ENCODE results near the gene ESPNL.
"Not testable (repeated sequence)": the region's sequence is repeated elsewhere in the genome, so short reads cannot be mapped to it uniquely, and the experiment has no call there.

ESPNL gene

DNA sequence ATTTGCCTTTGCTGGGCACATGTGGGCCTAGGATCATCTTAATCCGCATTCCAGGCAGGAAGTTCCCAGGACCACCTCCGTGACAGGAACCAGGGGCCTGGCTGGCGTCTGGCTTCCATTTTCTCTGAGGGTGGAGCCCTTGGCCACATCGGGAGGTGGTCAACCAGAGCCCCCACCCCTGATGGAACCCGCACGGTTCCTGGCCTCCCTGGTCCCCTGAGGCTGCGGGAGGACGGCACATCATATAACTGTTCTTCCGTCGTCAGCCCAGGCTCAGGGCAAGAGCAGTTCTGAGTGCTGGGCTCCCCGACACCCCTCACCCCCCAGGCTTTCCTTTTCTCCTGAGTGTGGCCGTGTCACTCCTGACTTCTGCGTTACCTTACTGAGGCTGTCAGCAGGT is 13.5 kb downstream of the ESPNL start:
- Histone ChIP-seq H3K4me2 (peak overlapping the region in 9 of 11 experiments; percentile 72 to 85 (median 77); a peak in 15 of 22 replicates), H4K20me1 (no peaks in the 10 kb centered on the region), H3K36me3 (0 out of 22 replicates have a peak, but pooled peaks cover 0 to 5% (median 0%) of the 10 kb centered on the region in 11 experiments), H3K9ac (peak overlapping the region in 3 of 11 experiments; percentile 32 to 42 (median 42); a peak in 5 of 22 replicates), H3K27ac (peak overlapping the region in 2 of 11 experiments; percentile 4 to 38; a peak in 3 of 22 replicates), H3K4me3 (no peak overlapping the region), H3K4me1 (peaks cover 21 to 49% (median 42%) of the 10 kb centered on the region in 10 experiments), H3K9me3 (replicated peaks in 1 of 11) (peaks cover 25 to 43% (median 37%) of the 10 kb centered on the region in 11 experiments), H3K27me3 (0 out of 22 replicates have a peak, but pooled peaks cover 0 to 1% (median 0%) of the 10 kb centered on the region in 11 experiments)
- no peak for TF ChIP-seq Cebpa-rat (IDR thresholded peaks at IDR 0.05)

DNA sequence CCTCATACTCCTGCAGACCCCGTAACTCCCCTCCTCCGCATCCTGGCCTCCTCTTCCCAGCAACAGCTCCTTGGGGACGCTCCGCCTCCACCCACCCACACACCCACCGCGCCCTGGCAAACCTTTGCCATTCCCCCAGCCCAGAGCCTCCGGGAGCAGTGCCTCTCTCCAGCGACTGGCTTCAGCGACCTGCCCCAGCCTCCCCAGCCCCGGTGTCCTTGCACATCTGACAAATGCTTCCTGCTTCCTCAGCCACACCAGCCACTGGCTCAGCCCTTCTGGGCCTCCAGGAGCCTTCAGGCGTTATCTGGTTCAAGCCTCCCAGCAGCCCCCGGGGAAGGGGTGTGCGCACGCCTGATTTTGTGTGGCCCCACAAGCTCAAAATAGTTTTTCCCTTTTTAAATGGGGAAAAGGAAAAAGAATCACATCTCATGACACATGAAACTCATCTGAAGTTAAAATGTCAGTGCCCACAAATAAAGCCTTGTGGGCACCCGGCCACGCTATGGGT is 14.2 kb downstream of the ESPNL start:
- H3K4me3 ChIP-seq, result peak overlapping the region in 3 of 10 experiments; percentile 6 to 16 (median 8); a peak in 2 of 20 replicates
- no peaks in the 10 kb centered on the region for H4K20me1 ChIP-seq
- peak overlapping the region in 9 of 11 experiments; percentile 5 to 48 (median 42); a peak in 13 of 22 replicates for H3K9ac ChIP-seq
- H3K36me3 ChIP-seq, result 0 out of 22 replicates have a peak, but pooled peaks cover 0 to 5% (median 0%) of the 10 kb centered on the region in 11 experiments
- no peak for TF ChIP-seq Cebpa-rat (IDR thresholded peaks at IDR 0.05)
- H3K4me1 ChIP-seq, result peaks cover 13 to 42% (median 34%) of the 10 kb centered on the region in 10 experiments
- peak overlapping the region in 5 of 11 experiments; percentile 4 to 50 (median 30); a peak in 6 of 22 replicates for H3K27ac ChIP-seq
- H3K4me2 ChIP-seq, result peak overlapping the region; percentile 45 to 85 (median 73)
- H3K27me3 ChIP-seq, result no peaks in the 10 kb centered on the region
- H3K9me3 ChIP-seq (replicated peaks in 1 of 11), result peaks cover 24 to 43% (median 37%) of the 10 kb centered on the region in 11 experiments

DNA sequence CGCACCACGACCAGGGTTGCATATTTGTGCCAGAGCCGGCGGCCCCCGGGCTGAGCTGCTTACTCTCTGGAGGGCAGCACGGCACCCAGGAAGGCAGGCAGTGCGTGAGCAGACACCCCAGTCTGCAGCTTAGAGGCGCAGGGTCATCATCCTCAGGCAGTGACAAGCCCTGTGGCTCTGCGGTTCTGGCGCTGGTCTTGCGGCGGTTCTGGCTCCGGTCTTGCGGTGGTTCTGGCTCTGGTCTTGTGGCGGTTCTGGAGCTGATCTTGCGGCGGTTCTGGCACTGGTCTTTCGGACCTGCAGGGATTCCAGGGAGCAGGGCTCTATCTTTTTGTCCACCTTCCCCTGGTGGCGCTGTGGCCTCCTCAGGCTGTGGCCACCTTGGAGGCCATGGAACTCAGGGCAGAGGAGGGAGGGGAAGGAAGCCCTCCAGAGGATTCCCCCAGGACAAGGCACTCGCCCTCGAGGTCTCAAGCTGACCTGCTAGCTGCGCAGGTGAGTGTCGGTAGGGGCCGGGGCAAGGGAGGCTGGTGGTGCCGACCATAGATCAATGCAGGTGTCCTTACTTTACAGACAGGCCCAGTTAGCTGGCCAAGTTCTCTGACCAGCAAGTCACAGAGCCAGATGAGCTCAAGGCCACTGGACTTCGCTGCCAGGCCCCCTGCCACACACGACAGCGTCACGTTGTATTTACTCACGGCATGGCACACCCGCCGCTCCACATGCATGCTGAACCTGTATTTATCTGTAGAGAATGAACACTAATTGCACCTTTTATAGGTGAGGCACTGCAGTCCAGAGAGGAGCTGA is 14.9 kb downstream of the ESPNL start:
- H4K20me1 ChIP-seq, result no peaks in the 10 kb centered on the region
- peak overlapping the region in 4 of 11 experiments; percentile 4 to 50 (median 34); a peak in 4 of 22 replicates for H3K27ac ChIP-seq
- peak overlapping the region in 1 of 10 experiments; percentile 8; a peak in 1 of 20 replicates for H3K4me3 ChIP-seq
- peaks cover 15 to 45% (median 40%) of the 10 kb centered on the region in 10 experiments; a peak in 19 of 20 replicates for H3K4me1 ChIP-seq
- TF ChIP-seq Cebpa-rat (IDR thresholded peaks at IDR 0.05), result no peak
- peak overlapping the region; percentile 45 to 85 (median 73) for H3K4me2 ChIP-seq
- peaks cover 17 to 36% (median 30%) of the 10 kb centered on the region in 11 experiments for H3K9me3 ChIP-seq (replicated peaks in 1 of 11)
- 0 out of 22 replicates have a peak, but pooled peaks cover 0 to 5% (median 0%) of the 10 kb centered on the region in 11 experiments for H3K36me3 ChIP-seq
- peaks cover 0 to 3% (median 0%) of the 10 kb centered on the region in 11 experiments; a peak in 1 of 22 replicates for H3K27me3 ChIP-seq
- peak overlapping the region in 9 of 11 experiments; percentile 5 to 48 (median 32); a peak in 9 of 22 replicates for H3K9ac ChIP-seq

DNA sequence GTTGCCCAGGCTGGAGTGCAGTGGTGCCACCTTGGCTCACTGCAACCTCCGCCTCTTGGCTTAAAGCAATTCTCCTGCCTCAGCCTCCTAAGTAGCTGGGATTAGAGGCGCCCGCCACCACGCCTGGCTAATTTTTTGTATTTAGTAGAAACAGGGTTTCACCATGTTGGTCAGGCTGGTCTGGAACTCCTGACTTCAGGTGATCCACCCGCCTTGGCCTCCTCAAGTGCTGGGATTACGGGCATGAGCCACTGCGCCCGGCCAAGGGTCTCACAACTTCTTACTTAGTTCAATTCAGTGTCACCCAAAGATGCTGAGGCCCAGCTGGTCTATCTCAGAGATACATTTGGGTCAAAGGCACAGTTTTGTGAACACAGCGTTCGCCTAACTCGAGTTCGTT is 15.6 kb downstream of the ESPNL start:
- not testable (repeated sequence) for H3K27me3 ChIP-seq, H3K4me3 ChIP-seq, H3K27ac ChIP-seq, H4K20me1 ChIP-seq, H3K36me3 ChIP-seq, H3K9ac ChIP-seq
- Histone ChIP-seq H3K4me2 (peak overlapping the region in 8 of 11 experiments; percentile 72 to 85 (median 78); a peak in 16 of 22 replicates), H3K9me3 (replicated peaks in 1 of 11) (peaks cover 11 to 30% (median 24%) of the 10 kb centered on the region in 11 experiments), H3K4me1 (peaks cover 19 to 52% (median 47%) of the 10 kb centered on the region in 10 experiments; a peak in 19 of 20 replicates)

DNA sequence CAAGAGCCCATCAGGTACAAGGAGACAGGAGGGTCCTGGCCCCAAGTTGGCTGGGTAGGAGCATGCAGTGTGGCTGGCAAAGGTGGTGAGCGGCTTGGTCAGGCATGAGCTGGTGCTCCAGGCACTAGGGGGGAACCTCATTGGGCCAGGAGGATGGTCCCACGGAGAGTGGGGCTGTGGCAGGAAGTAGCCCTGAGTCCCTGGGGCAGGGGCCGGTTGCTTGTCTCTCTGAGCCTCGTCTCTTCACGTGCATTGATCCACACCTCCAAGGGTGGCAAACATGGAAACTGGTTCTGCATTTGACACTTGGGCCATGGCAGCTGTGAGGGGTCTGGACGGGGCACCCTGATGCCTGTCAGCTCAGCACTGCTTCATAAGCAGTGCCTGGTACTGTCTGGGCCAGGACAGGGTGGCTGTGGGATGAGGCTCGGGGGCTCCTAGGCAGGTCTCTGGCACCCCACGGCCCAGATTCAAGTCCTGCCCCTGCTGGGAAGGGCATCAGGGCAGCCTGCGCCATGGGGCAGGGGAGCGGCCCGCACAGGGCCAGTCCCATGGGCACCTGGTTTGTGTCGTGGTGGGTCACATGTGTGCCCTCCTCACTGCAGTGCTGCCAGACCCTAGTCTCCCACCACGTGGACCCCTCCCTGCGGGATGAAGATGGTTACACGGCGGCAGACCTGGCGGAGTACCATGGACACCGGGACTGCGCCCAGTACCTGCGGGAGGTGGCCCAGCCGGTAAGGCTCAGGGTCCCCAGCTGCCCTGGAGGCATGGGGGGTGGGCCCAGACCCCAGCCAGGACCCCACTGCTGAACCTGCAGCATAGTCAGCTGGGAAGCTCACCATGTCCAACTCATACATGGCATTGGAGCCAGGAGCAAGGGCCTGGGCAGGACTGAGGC is 16.4 kb downstream of the ESPNL start:
- Histone ChIP-seq H3K27ac (no peak overlapping the region), H3K27me3 (peaks cover 0 to 5% (median 0%) of the 10 kb centered on the region in 11 experiments; a peak in 1 of 22 replicates), H3K4me3 (no peak overlapping the region), H3K9me3 (replicated peaks in 1 of 11) (peaks cover 2 to 21% (median 15%) of the 10 kb centered on the region in 11 experiments; a peak in 20 of 22 replicates), H3K36me3 (no peaks in the 10 kb centered on the region), H3K9ac (no peak overlapping the region), H3K4me2 (peak overlapping the region in 8 of 11 experiments; percentile 10 to 85 (median 73); a peak in 14 of 22 replicates), H4K20me1 (no peaks in the 10 kb centered on the region; a peak in 2 of 22 replicates), H3K4me1 (peaks cover 19 to 57% (median 51%) of the 10 kb centered on the region in 10 experiments; a peak in 19 of 20 replicates)
- no peak for TF ChIP-seq Cebpa-rat (IDR thresholded peaks at IDR 0.05)

DNA sequence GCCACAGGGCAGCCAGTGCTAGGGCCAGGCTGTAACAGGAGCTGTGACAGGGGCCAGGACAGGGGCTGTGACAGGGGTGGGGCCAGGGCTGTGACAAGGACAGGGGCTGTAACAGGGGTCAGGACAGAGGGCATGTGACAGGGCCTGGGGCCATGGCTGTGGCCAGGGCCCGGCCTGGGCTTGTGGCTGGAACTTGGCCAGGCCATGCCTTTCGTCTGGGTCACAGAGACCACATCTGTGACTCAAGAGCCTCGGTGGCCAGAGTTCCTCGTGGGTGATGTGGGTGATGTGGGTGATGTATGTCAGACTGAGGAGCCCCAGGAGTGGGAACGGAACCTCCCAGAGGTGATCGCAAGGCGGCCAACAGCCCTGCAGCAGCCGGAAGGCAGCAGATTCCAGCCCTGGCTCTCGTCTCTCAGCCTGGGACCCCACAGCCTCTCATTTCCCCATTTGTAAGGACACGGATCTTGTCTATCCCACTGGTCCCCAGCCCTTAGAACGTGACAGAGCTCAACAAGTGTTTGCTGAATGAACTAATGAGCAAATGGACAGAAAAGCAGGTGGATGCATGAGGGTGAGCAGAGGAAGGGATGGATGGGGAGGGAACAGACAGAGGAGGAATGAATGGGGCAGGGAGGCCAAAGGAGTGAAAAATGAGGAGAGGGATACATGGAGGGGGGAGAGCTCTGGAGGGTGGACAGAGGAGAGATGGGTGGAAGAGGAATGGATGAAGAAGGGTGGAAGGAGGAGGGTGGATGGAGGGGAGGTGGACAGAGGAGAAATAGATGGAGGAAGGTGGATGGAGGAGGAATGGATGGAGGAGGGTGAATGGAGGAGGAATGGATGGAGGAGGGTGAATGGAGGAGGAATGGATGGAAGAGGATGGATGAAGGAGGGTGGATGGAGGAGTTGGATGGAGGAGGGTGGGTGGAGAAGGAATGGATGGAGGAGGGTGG is 17.3 kb downstream of the ESPNL start:
- Histone ChIP-seq H3K36me3 (no peaks in the 10 kb centered on the region), H3K4me2 (peak overlapping the region in 2 of 11 experiments; percentile 73 to 85; a peak in 1 of 22 replicates), H4K20me1 (no peaks in the 10 kb centered on the region; a peak in 2 of 22 replicates), H3K4me1 (peaks cover 19 to 61% (median 51%) of the 10 kb centered on the region in 10 experiments; a peak in 19 of 20 replicates), H3K4me3 (no peak overlapping the region), H3K9me3 (replicated peaks in 1 of 11) (peaks cover 0 to 14% (median 10%) of the 10 kb centered on the region in 11 experiments; a peak in 12 of 22 replicates), H3K9ac (no peak overlapping the region), H3K27me3 (peaks cover 0 to 5% (median 0%) of the 10 kb centered on the region in 11 experiments; a peak in 1 of 22 replicates), H3K27ac (no peak overlapping the region)
- no peak for TF ChIP-seq Cebpa-rat (IDR thresholded peaks at IDR 0.05)

DNA sequence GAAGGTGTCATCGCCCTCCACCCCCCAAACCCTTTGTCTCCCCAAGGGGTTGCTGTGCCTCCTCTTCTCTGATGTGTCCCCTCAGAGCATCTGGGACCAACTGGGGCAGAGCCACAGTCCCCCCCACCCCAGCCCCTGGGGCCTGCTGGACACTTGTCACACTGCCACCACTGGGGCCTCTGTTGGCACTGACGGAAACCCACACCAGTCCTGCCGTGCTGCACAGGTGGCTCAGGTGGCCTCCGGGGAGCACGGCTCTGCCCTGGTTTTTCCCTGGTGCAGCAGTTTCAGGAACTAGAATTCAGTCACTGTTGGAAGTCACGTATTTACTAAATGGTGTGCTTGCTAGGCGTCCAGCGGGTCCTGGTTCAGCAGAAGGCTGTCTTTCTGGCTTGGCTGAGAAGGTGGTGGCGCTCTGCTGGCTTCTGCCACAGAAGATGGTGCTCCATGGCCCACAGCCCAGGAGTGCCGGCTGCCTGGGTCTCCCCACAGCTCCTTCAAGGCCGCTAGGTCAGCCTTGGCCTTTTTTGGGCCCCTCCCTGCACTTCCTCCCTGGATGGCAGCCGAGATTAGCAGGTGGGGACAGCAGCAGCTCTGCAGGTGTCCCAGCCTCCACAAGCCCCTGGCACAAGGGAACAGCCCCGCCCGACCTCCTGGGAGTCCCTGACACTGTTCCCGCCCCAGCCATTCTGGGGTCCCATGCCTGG is 19.8 kb downstream of the ESPNL start:
- H3K27me3 ChIP-seq, result peaks cover 0 to 5% (median 0%) of the 10 kb centered on the region in 11 experiments; a peak in 1 of 22 replicates
- H4K20me1 ChIP-seq, result no peaks in the 10 kb centered on the region; a peak in 2 of 22 replicates
- H3K27ac ChIP-seq, result no peak overlapping the region
- H3K4me1 ChIP-seq, result peaks cover 10 to 63% (median 49%) of the 10 kb centered on the region in 10 experiments; a peak in 19 of 20 replicates
- H3K4me3 ChIP-seq, result no peak overlapping the region
- peak overlapping the region; percentile 13 to 87 (median 66); a peak in 20 of 22 replicates for H3K4me2 ChIP-seq
- TF ChIP-seq Cebpa-rat (IDR thresholded peaks at IDR 0.05), result no peak
- peak overlapping the region in 2 of 11 experiments; percentile 22 to 44; a peak in 3 of 22 replicates for H3K9ac ChIP-seq
- no peaks in the 10 kb centered on the region for H3K9me3 ChIP-seq (replicated peaks in 1 of 11)
- no peaks in the 10 kb centered on the region for H3K36me3 ChIP-seq
